Measurements from ENCODE around the gene TSGA10IP. TPM values are rescaled to one million over a fixed set of nuclear protein-coding genes. Genes with fewer than 3 reads are reported as not detected.
A peak's percentile ranks its signal among the peaks of the same experiment; 100 is the strongest.

TSGA10IP gene
- total RNA-seq, 1 experiment from 2014 or later: 3.4 TPM

GRCh38 chr11:66002648-66003225, 57.5 kb downstream of the TSGA10IP start:
- H3K27ac Mint-ChIP-seq: peak overlapping the region; percentile 67
- H3K36me3 Mint-ChIP-seq: peaks cover 46% of the 10 kb centered on the region
- no peaks in the 10 kb centered on the region for H3K9me3 Mint-ChIP-seq
- H3K27me3 Mint-ChIP-seq (ENCODE audit: low read depth): no peaks in the 10 kb centered on the region
- no peak for DNase-seq (ENCODE audit: low spot score)
- CTCF ChIA-PET: interaction anchor here (0.8 to 1.5 kb wide), 11 partner anchors 9 to 280 kb away, joined by 3 to 10 read pairs (median 5); partner anchors contain the start of genes CFL1, CST6 and FIBP
- peak overlapping the region; percentile 96 for H3K4me3 Mint-ChIP-seq
- POLR2A ChIA-PET: interaction anchor here (1.0 kb wide), 1 partner anchor 91 kb away, joined by 4 read pairs; no protein-coding TSS in a partner anchor
- H3K4me1 Mint-ChIP-seq: peaks cover 21% of the 10 kb centered on the region
- TF ChIP-seq, protein P1, sequence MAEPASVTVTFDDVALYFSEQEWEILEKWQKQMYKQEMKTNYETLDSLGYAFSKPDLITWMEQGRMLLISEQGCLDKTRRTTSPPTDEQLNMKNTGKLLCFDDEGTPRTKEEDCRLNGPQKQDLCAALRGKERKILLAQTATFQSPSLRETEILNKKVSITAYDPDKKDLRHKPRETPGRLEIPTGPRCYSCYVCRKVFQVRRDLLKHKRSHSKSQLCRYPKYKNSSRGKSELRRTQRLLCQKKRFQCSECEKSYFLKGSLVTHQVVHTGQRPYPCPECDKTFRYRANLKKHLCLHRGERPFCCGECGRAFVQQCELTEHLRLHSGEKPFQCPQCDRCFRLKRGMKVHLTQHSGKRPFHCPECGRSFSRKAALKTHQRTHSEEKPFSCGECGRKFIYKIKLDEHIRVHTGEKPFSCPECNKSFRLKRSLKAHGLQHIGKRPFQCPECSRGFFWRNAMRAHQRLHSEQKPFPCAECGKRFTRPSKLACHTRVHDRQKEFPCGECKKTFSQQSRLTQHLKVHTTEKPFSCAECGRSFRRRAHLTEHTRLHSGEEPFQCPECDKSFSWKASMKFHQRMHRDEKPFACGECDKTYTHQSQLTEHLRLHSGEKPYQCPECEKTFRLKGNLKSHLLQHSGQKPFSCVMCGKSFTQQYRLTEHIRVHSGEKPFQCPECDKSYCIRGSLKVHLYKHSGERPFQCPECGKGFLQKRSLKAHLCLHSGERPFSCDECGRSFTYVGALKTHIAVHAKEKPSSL (CRISPR knock-in tag; conservative IDR thresholded peaks at IDR 0.05): no peak
- TF ChIP-seq, protein P2, sequence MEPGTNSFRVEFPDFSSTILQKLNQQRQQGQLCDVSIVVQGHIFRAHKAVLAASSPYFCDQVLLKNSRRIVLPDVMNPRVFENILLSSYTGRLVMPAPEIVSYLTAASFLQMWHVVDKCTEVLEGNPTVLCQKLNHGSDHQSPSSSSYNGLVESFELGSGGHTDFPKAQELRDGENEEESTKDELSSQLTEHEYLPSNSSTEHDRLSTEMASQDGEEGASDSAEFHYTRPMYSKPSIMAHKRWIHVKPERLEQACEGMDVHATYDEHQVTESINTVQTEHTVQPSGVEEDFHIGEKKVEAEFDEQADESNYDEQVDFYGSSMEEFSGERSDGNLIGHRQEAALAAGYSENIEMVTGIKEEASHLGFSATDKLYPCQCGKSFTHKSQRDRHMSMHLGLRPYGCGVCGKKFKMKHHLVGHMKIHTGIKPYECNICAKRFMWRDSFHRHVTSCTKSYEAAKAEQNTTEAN (CRISPR knock-in tag; IDR thresholded peaks at IDR 0.05): no peak
- no peak for TF ChIP-seq TCF7 (CRISPR knock-in tag; IDR thresholded peaks at IDR 0.05; ENCODE audit: low read depth)
- 0 out of 2 replicates have a peak, but pooled peaks have one; percentile 8 for TF ChIP-seq ZNF232 (CRISPR knock-in tag; IDR thresholded peaks at IDR 0.05)
- no peak for TF ChIP-seq TEAD1 (CRISPR knock-in tag; IDR thresholded peaks at IDR 0.05)
- no peak for TF ChIP-seq ZNF532 (CRISPR knock-in tag; IDR thresholded peaks at IDR 0.05; ENCODE audit: borderline replicate concordance)
- TF ChIP-seq, protein P3, sequence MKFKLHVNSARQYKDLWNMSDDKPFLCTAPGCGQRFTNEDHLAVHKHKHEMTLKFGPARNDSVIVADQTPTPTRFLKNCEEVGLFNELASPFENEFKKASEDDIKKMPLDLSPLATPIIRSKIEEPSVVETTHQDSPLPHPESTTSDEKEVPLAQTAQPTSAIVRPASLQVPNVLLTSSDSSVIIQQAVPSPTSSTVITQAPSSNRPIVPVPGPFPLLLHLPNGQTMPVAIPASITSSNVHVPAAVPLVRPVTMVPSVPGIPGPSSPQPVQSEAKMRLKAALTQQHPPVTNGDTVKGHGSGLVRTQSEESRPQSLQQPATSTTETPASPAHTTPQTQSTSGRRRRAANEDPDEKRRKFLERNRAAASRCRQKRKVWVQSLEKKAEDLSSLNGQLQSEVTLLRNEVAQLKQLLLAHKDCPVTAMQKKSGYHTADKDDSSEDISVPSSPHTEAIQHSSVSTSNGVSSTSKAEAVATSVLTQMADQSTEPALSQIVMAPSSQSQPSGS (CRISPR knock-in tag; IDR thresholded peaks at IDR 0.05; ENCODE audit: borderline replicate concordance, low read depth): 0 out of 2 replicates have a peak, but pooled peaks have one; percentile 7
- TF ChIP-seq CBFB (CRISPR knock-in tag; IDR thresholded peaks at IDR 0.05; ENCODE audit: low read depth): no peak
- peak; percentile 2; the same call in 1 of the 2 replicates for ATAC-seq

DNA sequence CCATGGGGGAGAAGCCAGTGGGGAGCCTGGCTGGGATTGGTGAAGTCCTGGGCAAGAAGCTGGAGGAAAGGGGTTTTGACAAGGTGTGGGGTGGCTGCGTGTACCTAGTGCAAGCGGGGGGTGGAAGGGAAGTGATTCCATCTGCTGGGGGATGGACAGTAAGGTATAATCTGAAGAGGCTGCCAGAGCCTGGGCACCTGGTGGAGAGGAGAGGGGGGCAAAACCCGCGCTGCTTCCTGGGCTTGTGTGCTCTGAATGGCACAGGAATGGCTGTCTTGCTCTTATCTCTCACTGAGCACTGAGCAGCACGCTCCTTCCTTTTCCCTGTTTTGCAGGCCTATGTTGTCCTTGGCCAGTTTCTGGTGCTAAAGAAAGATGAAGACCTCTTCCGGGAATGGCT, 58.0 kb downstream of the TSGA10IP start:
- POLR2A ChIA-PET: no interaction called here
- no peaks in the 10 kb centered on the region for H3K9me3 Mint-ChIP-seq
- H3K4me1 Mint-ChIP-seq: peaks cover 21% of the 10 kb centered on the region
- no peak for TF ChIP-seq ZNF532 (CRISPR knock-in tag; IDR thresholded peaks at IDR 0.05; ENCODE audit: borderline replicate concordance)
- TF ChIP-seq, protein P4, sequence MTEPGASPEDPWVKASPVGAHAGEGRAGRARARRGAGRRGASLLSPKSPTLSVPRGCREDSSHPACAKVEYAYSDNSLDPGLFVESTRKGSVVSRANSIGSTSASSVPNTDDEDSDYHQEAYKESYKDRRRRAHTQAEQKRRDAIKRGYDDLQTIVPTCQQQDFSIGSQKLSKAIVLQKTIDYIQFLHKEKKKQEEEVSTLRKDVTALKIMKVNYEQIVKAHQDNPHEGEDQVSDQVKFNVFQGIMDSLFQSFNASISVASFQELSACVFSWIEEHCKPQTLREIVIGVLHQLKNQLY (CRISPR knock-in tag; IDR thresholded peaks at IDR 0.05): no peak
- TF ChIP-seq STAT6 (CRISPR knock-in tag; conservative IDR thresholded peaks at IDR 0.05; ENCODE audit: low read depth): no peak
- no peak for TF ChIP-seq NFYB (CRISPR knock-in tag; conservative IDR thresholded peaks at IDR 0.05; ENCODE audit: low read depth)
- TF ChIP-seq NR1H2 (CRISPR knock-in tag; IDR thresholded peaks at IDR 0.05): no peak
- no peak for TF ChIP-seq RELA (CRISPR knock-in tag; IDR thresholded peaks at IDR 0.05; ENCODE audit: borderline replicate concordance)
- TF ChIP-seq EMX1 (CRISPR knock-in tag; IDR thresholded peaks at IDR 0.05): no peak
- TF ChIP-seq CREB1 (CRISPR knock-in tag; IDR thresholded peaks at IDR 0.05): no peak
- no peak for TF ChIP-seq ZNF232 (CRISPR knock-in tag; IDR thresholded peaks at IDR 0.05)

More for the DNA sequence above, 58.0 kb downstream of the TSGA10IP start:
- H3K27ac Mint-ChIP-seq: 0 out of 2 replicates have a peak overlapping the region, but pooled peaks have one; percentile 67
- H3K27me3 Mint-ChIP-seq (ENCODE audit: low read depth): no peaks in the 10 kb centered on the region
- H3K4me3 Mint-ChIP-seq: peak overlapping the region; percentile 96
- DNase-seq (ENCODE audit: low spot score) (no peak), ATAC-seq (no peak)
- CTCF ChIA-PET: interaction anchor here (0.8 to 1.5 kb wide), 6 partner anchors 8 to 144 kb away, joined by 4 to 10 read pairs (median 8); partner anchors contain the start of genes CFL1 and CST6
- peaks cover 40% of the 10 kb centered on the region for H3K36me3 Mint-ChIP-seq
